WTC11 (cell line): ENCODE measurements around the gene FYN.

ENCODE experiments used
- PRRX2 ChIP-seq: fragments of 250-450 bp; sonication (Bioruptor Pico); IDR thresholded peaks from 2 replicates; pipeline ENCODE4 v1.8.0; 2021; ENCODE audit warnings: mild to moderate bottlenecking
- SOX15 ChIP-seq: fragments of 250-450 bp; sonication (Bioruptor Pico); IDR thresholded peaks from 2 replicates; pipeline ENCODE4 v1.9.0; 2021; ENCODE audit warnings: mild to moderate bottlenecking
- TF ChIP-seq, protein P1 (sequence below): sonication (generic); formaldehyde crosslinking; IDR thresholded peaks from 2 replicates; pipeline ENCODE4 v1.8.1; 2023; ENCODE audit warnings: mild to moderate bottlenecking, missing genetic modification reagents, moderate library complexity

GRCh38 chr6:111632468-111633247, 240.6 kb downstream of the FYN start:
- TF ChIP-seq, protein P1, sequence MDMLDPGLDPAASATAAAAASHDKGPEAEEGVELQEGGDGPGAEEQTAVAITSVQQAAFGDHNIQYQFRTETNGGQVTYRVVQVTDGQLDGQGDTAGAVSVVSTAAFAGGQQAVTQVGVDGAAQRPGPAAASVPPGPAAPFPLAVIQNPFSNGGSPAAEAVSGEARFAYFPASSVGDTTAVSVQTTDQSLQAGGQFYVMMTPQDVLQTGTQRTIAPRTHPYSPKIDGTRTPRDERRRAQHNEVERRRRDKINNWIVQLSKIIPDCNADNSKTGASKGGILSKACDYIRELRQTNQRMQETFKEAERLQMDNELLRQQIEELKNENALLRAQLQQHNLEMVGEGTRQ (CRISPR knock-in tag) = no peak
- TF ChIP-seq SOX15 (CRISPR knock-in tag) (no peak), PRRX2 (CRISPR knock-in tag) (no peak)
